Heart left ventricle (tissue), 16 donors: Measurements from ENCODE around the gene NLRP1. TPM values are rescaled to one million over a fixed set of nuclear protein-coding genes. Genes with fewer than 3 reads are reported as not detected.

Experiments
- ATAC-seq, 4 donors: fragments of 200-7000 bp; cut with Tn5 transposase; one replicate each; pipeline ENCODE4 v1.9.1; 2020 to 2022; ENCODE audit warnings: moderate library complexity in 4 of 4, mild to moderate bottlenecking in 3 of 4, moderate number of reproducible peaks in 1 of 4
- DNase-seq, 5 donors: peaks; one replicate each; pipeline ENCODE4 v3.0.0-alpha.2; 2020
- H3K27ac ChIP-seq, 12 donors: fragments of 200-600 bp; sonication (generic) in 4 of 12; one replicate each; pipeline versions ENCODE4 v1.5.0 to v1.8.0; 2016 to 2022; ENCODE audit warnings: mild to moderate bottlenecking in 2 of 12
- H3K27me3 ChIP-seq, 9 donors: fragments of 200-600 bp; sonication (generic) in 2 of 9; one replicate each; pipeline versions ENCODE4 v1.5.1 to v1.8.0; 2016 to 2022; ENCODE audit warnings: mild to moderate bottlenecking in 3 of 9
- H3K36me3 ChIP-seq, 9 donors: fragments of 200-600 bp; sonication (generic) in 2 of 9; one replicate each; pipeline versions ENCODE4 v1.5.0 to v1.8.0; 2018 to 2022; ENCODE audit warnings: mild to moderate bottlenecking in 2 of 9
- H3K4me1 ChIP-seq, 12 donors: fragments of 200-600 bp; sonication (generic) in 4 of 12; one replicate each; pipeline versions ENCODE4 v1.5.0 to v1.8.0; 2016 to 2022; ENCODE audit warnings: mild to moderate bottlenecking in 3 of 12
- H3K4me3 ChIP-seq, 12 donors: fragments of 200-600 bp; sonication (generic) in 4 of 12; one replicate each; pipeline versions ENCODE4 v1.5.0 to v1.8.0; 2017 to 2022; ENCODE audit warnings: mild to moderate bottlenecking in 9 of 12, moderate library complexity in 4 of 12
- H3K9me3 ChIP-seq, 12 donors: fragments of 200-600 bp; sonication (generic) in 4 of 12; one replicate each; pipeline versions ENCODE4 v1.5.0 to v1.8.0; 2016 to 2022; ENCODE audit warnings: mild to moderate bottlenecking in 1 of 12
- CTCF ChIP-seq, 12 donors: fragments of 200-600 bp; sonication (generic) in 4 of 12; IDR thresholded peaks; one replicate each; pipeline versions ENCODE4 v1.5.0 to v1.8.0; 2018 to 2022; ENCODE audit warnings: antibody characterized with exemption in 12 of 12, mild to moderate bottlenecking in 5 of 12
- POLR2A ChIP-seq, 2 donors: fragments of 450-650 bp; IDR thresholded peaks; one replicate each; pipeline ENCODE4 v1.6.1; 2017; ENCODE audit warnings: antibody characterized with exemption in 2 of 2, mild to moderate bottlenecking in 2 of 2, moderate library complexity in 2 of 2
- WGBS, 4 donors: extraction: QIAGEN DNeasy Blood & Tissue Kit in 2 of 4; methylation state at CpG; one replicate each; pipeline versions ENCODE4 v1.1.5 to v1.1.7; 2013 to 2018; 5-methylcytosine and 5-hydroxymethylcytosine counted together
- intact Hi-C, 10 donors: fragments of 100-400 bp; cut with DNase I; formaldehyde crosslinking; loops; one replicate each; pipeline versions ENCODE4 v1.11.1 to v1.14.2; 2022
- polyA plus RNA-seq, 2 donors: library from polyadenylated mRNA; stranded (reverse); fragments of 200-250 nt; gene quantifications; one replicate each; pipeline ENCODE4 v1.2.3, GENCODE V29; 2013
- total RNA-seq, 9 donors: library from RNA; depleted of rRNA in 2 of 9; stranded (reverse); fragments of >200 nt in 2 of 9; fragmentation: NEBNext Ultra II Directional in 3 of 9; extraction: Animal tissue kit (Norgen Biotek cat#: 25700) in 3 of 9; gene quantifications; one replicate each; pipeline versions ENCODE4 v1.1.0 to v1.2.4, GENCODE V29; 2016 to 2023
- donor health status: ischemic (EF 13 %, LVEDD 7.1; RV severe dilation, severe dysfunction).
- donor health status: healthy with polysubstance abuse.
- donor health status: DM: no; HTN: yes; CAD: no.
- donor health status: DM: no; HTN: no; CAD: no.
- donor health status: ischemic (EF 25% LVEDD 6.9; RV normal size, moderate dysfunction).
- donor health status: ischemic (EF 25% LVEDD 5.7; RV mildly dilated, moderate dysfunction).
- donor health status: healthy.
- donor health status: DM: yes; HTN: yes; CAD: no.
- donor health status: ischemic (EF 35%, LVEDD 5.7; RV mildly dilated, moderate dysfunction).
- donor health status: nonischemic (EF 11% LVEDD 7.7; RV severe dilation, severe dysfunction).
- donor health status: DM: yes; HTN: yes; CAD: no.
- donor health status: PGD.
- donor health status: ischemic (EF 29% LVEDD 5.4; RV normal size, mild dysfunction).
- donor health status: nonischemic (EF 23%, LVEDD 6.1; RV moderate dilation, normal function).

Gene NLRP1
- total and polyA plus RNA-seq, 11 donors, result 3.8 to 16.7 (median 8.8) TPM

- Histone ChIP-seq H3K9me3 (no peaks in the 10 kb centered on the region), H3K4me3 (no peak overlapping the region), H3K27me3 (no peaks in the 10 kb centered on the region), H3K27ac (no peak overlapping the region), H3K4me1 (peaks cover 0 to 17% (median 9%) of the 10 kb centered on the region in 12 donors), H3K36me3 (peaks cover 0 to 100% (median 64%) of the 10 kb centered on the region in 9 donors)
- no peak for DNase-seq
- intact Hi-C loops, result no loop called here
- TF ChIP-seq POLR2A (IDR thresholded peaks at IDR 0.05) (no peak), CTCF (IDR thresholded peaks at IDR 0.05) (no peak)
- ATAC-seq, result no peak
- WGBS, 4 donors, result 92 to 96% (median 94%) methylated on average over 4 of the region's 4 CpGs
Measured at GRCh38 chr17:5531085-5531418, 53.3 kb downstream of the NLRP1 start.

- H3K36me3 ChIP-seq, result peaks cover 0 to 100% (median 68%) of the 10 kb centered on the region in 9 donors
- no peak for TF ChIP-seq POLR2A (IDR thresholded peaks at IDR 0.05)
- no peak for TF ChIP-seq CTCF (IDR thresholded peaks at IDR 0.05)
- DNase-seq (no peak), ATAC-seq (no peak)
- H3K9me3 ChIP-seq, result no peaks in the 10 kb centered on the region
- H3K27me3 ChIP-seq, result no peaks in the 10 kb centered on the region
- peaks cover 0 to 17% (median 9%) of the 10 kb centered on the region in 12 donors for H3K4me1 ChIP-seq
- intact Hi-C loops, result no loop called here
- 82 to 88% (median 84%) methylated on average over 12 of the region's 12 CpGs for WGBS, 4 donors
- H3K4me3 ChIP-seq, result no peak overlapping the region
- H3K27ac ChIP-seq, result no peak overlapping the region
Measured at GRCh38 chr17:5530265-5531084, 53.8 kb downstream of the NLRP1 start.

DNA sequence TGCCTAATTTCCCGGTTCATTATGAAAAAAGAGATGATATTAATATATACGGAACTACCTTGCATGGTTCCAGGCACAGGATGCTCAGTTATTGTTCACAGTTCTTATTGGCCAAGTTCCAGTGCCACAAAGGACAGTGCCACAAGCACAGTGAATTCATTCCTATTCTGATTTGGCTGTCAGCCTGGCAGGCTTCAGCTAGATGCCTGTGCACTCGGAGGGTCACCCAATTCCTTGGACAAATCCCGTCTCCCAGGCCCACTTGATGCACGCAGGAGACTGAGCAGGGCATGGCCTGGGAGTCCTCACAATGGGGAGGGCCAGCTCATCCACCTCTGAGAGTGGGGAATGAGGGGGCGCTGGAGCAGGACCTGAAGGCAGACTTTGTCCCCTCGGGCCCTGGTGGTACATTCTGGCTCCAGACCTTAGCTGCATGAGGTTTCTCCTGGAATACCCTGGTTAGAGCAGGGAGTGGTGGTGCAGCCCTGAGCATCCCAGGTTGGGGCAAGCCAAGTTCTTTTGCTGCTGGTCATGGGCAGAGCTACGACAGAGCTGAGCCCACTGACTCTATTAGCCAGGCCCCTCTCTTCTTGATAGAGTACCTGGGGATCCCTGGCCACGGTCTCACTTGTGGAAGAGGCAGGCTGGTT lies 56.6 kb downstream of the NLRP1 start:
- peaks cover 0 to 17% (median 9%) of the 10 kb centered on the region in 12 donors for H3K4me1 ChIP-seq
- H3K36me3 ChIP-seq, result peaks cover 0 to 100% (median 72%) of the 10 kb centered on the region in 9 donors
- TF ChIP-seq CTCF (IDR thresholded peaks at IDR 0.05) (no peak), POLR2A (IDR thresholded peaks at IDR 0.05) (no peak)
- H3K4me3 ChIP-seq, result no peak overlapping the region
- no peaks in the 10 kb centered on the region for H3K9me3 ChIP-seq
- no peaks in the 10 kb centered on the region for H3K27me3 ChIP-seq
- ATAC-seq, result no peak
- peak overlapping the region in 8 of 12 donors; percentile 1 to 72 (median 62) for H3K27ac ChIP-seq
- intact Hi-C loops, result no loop called here
- 84 to 87% (median 85%) methylated on average over 7 to 9 of the region's 9 CpGs for WGBS, 4 donors
- DNase-seq, result no peak
